RWPE2 (cell line): ENCODE results near the gene CYCS.
"Not testable (repeated sequence)": the region's sequence is repeated elsewhere in the genome, so short reads cannot be mapped to it uniquely, and the experiment has no call there.

Source experiments
- ATAC-seq: fragments of 200-7000 bp; cut with Tn5 transposase; 3 replicates; pipeline ENCODE4 v1.9.1; 2021; ENCODE audit warnings: low read depth
- DNase-seq: peaks from one replicate; pipeline ENCODE4 v3.0.0-alpha.2; 2020; ENCODE audit warnings: low spot score
- H3K27ac ChIP-seq: fragments of 450-650 bp; 2 replicates; pipeline ENCODE4 v1.5.1; 2017; ENCODE audit warnings: mild to moderate bottlenecking; ENCODE audit not compliant: poor library complexity, severe bottlenecking
- H3K27me3 ChIP-seq: fragments of 250-450 bp; sonication (Bioruptor Pico); 2 replicates; pipeline ENCODE4 v1.5.1; 2021; ENCODE audit warnings: mild to moderate bottlenecking, moderate library complexity; ENCODE audit not compliant: insufficient read depth, poor library complexity, severe bottlenecking
- H3K36me3 ChIP-seq: fragments of 250-450 bp; sonication (Bioruptor Pico); 2 replicates; pipeline ENCODE4 v1.5.1; 2020; ENCODE audit warnings: low read depth, mild to moderate bottlenecking, moderate library complexity
- H3K4me1 ChIP-seq: fragments of 250-450 bp; sonication (Bioruptor Pico); 2 replicates; pipeline ENCODE4 v1.5.1; 2021; ENCODE audit warnings: mild to moderate bottlenecking, moderate library complexity; ENCODE audit not compliant: insufficient read depth, poor library complexity, severe bottlenecking
- H3K4me3 ChIP-seq: fragments of 250-450 bp; sonication (Bioruptor Pico); 2 replicates; pipeline ENCODE4 v1.5.1; 2021; ENCODE audit warnings: mild to moderate bottlenecking, moderate library complexity; ENCODE audit not compliant: severe bottlenecking
- H3K9me3 ChIP-seq: fragments of 250-450 bp; sonication (Bioruptor Pico); 2 replicates; pipeline ENCODE4 v1.5.1; 2021; ENCODE audit warnings: mild to moderate bottlenecking, moderate library complexity; ENCODE audit not compliant: severe bottlenecking
- TF ChIP-seq, protein P1 (sequence below): fragments of 450-650 bp; IDR thresholded peaks from one replicate; pipeline ENCODE4 v1.5.1; 2017; ENCODE audit warnings: mild to moderate bottlenecking, moderate library complexity; ENCODE audit not compliant: poor library complexity, severe bottlenecking

CYCS gene

DNA sequence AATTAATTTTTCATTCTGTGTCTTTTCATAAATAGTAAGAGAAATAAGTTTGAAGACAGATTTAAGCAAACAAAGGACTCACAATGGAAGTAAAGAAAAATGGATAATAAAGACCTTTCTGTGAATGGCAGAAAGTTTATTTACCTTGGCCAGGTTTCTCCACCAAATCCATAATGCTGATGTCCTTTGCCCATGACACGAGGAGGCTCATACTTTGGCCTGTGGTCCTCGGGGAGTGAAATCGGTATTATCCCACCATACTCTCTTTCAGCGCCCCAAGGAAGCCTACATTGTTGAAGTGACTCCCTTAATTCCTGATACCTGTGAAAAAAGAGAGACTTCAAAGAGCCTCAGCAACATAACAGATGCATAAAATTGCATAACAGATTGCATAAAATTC is 43.1 kb upstream of the CYCS start:
- TF ChIP-seq, protein P1, sequence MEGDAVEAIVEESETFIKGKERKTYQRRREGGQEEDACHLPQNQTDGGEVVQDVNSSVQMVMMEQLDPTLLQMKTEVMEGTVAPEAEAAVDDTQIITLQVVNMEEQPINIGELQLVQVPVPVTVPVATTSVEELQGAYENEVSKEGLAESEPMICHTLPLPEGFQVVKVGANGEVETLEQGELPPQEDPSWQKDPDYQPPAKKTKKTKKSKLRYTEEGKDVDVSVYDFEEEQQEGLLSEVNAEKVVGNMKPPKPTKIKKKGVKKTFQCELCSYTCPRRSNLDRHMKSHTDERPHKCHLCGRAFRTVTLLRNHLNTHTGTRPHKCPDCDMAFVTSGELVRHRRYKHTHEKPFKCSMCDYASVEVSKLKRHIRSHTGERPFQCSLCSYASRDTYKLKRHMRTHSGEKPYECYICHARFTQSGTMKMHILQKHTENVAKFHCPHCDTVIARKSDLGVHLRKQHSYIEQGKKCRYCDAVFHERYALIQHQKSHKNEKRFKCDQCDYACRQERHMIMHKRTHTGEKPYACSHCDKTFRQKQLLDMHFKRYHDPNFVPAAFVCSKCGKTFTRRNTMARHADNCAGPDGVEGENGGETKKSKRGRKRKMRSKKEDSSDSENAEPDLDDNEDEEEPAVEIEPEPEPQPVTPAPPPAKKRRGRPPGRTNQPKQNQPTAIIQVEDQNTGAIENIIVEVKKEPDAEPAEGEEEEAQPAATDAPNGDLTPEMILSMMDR = no peak
- Histone ChIP-seq H3K4me1 (no peaks in the 10 kb centered on the region), H3K27ac (no peak overlapping the region), H3K27me3 (no peaks in the 10 kb centered on the region), H3K36me3 (no peaks in the 10 kb centered on the region), H3K9me3 (no peaks in the 10 kb centered on the region), H3K4me3 (no peak overlapping the region)
- DNase-seq = no peak
- ATAC-seq = no peak

DNA sequence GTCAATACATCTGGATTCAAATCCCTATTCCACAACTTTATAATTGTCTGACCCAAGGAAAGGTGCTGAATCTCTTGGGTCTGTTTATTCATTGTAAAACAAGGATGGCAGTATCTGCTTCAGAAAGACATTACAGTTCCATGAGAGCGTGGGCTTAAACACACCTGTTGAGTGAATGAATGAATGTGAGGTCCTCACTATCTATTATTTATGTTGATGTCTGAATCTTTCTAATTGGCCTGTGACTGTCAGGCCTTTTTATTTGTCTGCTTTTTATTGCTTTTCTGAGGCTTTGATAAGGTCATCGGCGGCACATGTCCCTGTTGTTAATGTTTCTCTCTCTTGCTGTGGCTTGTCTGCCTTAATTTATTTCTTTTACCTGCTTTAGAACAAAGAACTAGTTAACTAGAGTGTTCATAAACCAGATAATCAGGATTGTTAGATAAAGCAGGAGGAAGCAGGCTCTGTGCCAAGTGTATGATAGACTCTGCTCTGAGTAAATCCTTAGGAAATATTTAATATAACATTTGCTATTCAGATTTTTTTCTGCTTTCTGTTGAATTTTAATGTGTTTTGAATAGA is 42.3 kb upstream of the CYCS start:
- H3K27me3 ChIP-seq = no peaks in the 10 kb centered on the region
- DNase-seq (no peak), ATAC-seq (no peak)
- no peaks in the 10 kb centered on the region for H3K9me3 ChIP-seq
- no peak overlapping the region for H3K27ac ChIP-seq
- TF ChIP-seq, protein P1 = no peak
- H3K36me3 ChIP-seq = no peaks in the 10 kb centered on the region
- no peak overlapping the region for H3K4me3 ChIP-seq
- H3K4me1 ChIP-seq = no peaks in the 10 kb centered on the region

DNA sequence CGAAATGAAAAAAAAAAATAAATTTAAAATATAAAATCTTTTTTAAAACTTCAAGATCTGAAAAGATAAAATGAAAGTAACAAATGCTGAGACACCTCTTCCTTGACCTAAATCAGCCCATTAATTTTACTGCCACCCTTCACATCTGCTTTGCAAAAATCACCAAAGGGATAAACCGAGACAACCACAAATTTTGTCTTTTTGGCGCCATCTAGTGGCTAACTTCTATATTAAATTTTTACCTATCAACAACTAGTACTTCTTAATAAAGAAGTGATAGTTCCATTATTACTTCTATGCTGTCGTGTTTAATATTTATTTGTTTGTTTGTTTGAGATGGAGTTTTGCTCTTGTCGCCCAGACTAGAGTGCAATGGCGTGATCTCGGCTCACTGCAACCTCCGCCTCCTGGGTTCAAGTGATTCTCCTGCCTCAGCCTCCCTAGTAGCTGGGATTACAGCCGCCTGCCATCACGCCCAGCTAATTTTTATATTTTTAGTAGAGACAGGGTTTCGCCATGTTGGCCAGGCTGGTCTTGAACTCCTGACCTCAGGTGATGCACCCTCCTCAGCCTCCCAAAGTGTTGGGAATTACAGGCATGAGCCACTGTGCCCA is 35.0 kb upstream of the CYCS start:
- TF ChIP-seq, protein P1 = peak; percentile 77

DNA sequence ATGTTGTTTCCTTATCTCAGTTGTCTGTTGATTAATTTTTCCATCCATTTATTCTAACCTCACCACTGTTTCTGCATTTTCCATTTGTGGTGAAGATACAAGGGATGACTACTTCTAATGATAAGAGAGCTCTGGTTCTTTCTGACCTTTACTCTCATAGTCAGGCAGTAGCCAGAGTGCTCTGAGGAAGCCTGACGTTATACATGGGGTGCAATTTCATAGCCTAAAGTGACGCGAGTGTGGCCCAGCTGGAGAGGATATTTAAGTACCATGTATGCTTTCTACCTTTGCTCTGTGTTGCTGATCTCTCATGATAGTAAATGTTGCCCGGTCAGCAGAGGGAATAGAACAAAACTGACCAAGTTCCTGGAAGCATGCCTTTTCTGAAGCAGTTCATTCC is 33.9 kb upstream of the CYCS start:
- H3K4me1 ChIP-seq = no peaks in the 10 kb centered on the region
- ATAC-seq (no peak), DNase-seq (no peak)
- TF ChIP-seq, protein P1 = no peak
- H3K27me3 ChIP-seq = no peaks in the 10 kb centered on the region
- H3K36me3 ChIP-seq = no peaks in the 10 kb centered on the region
- no peak overlapping the region for H3K4me3 ChIP-seq
- no peak overlapping the region for H3K27ac ChIP-seq
- H3K9me3 ChIP-seq = no peaks in the 10 kb centered on the region

More for the DNA sequence above, 35.0 kb upstream of the CYCS start:
- H3K4me1 ChIP-seq, H3K27me3 ChIP-seq, ATAC-seq, H3K27ac ChIP-seq, H3K4me3 ChIP-seq, H3K9me3 ChIP-seq, DNase-seq, H3K36me3 ChIP-seq: not testable (repeated sequence)

DNA sequence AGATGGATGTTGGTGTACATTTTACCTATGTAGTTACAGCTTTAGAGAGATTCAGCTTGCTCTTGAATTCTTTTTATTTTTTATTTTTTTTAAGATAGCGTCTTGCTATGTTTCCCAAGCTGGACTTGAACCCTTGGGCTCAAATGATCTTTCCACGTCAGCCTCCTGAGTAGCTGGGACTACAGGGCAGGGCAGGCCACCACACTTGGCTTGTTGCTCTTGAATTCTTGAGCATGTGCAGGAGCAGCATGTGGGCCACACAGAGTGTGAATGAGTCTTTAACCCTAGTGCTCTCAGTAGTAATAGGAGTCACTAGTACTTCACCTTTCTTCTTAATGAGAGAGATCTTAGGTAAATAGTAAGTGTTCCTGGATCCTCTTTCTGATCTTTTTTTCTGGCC is 26.7 kb upstream of the CYCS start:
- H3K9me3 ChIP-seq = no peaks in the 10 kb centered on the region
- no peak overlapping the region for H3K27ac ChIP-seq
- H3K27me3 ChIP-seq = no peaks in the 10 kb centered on the region
- H3K36me3 ChIP-seq = no peaks in the 10 kb centered on the region
- no peak for ATAC-seq
- TF ChIP-seq, protein P1 = no peak
- DNase-seq = no peak
- H3K4me1 ChIP-seq = no peaks in the 10 kb centered on the region
- H3K4me3 ChIP-seq = no peak overlapping the region
